HG02840 (cell line): ENCODE results near the gene RAD51D.
A peak's percentile ranks its signal among the peaks of the same experiment; 100 is the strongest.
"Not testable (repeated sequence)": the region's sequence is repeated elsewhere in the genome, so short reads cannot be mapped to it uniquely, and the experiment has no call there.

Experiments used
- ATAC-seq: cut with Tn5 transposase; IDR thresholded peaks from one replicate; pipeline ENCODE4 v1.9.1; 2021; ENCODE audit warnings: mild to moderate bottlenecking, moderate library complexity, moderate number of reproducible peaks; ENCODE audit not compliant: unreplicated experiment, low FRiP score

RAD51D gene

GRCh38 chr17:35142467-35142796 lies 22.8 kb upstream of the RAD51D start:
- ATAC-seq, result no peak

- ATAC-seq, result peak; percentile 86
These were observed 22.2 kb upstream of the RAD51D start, which contains the start of gene NLE1 for GRCh38 chr17:35141681-35142466. TSS of gene NLE1 (minus strand) at chr17:35142303. CDS start at chr17:35142275, 28 bp downstream.

GRCh38 chr17:35138218-35138617 lies 18.6 kb upstream of the RAD51D start:
- ATAC-seq, result no peak

DNA sequence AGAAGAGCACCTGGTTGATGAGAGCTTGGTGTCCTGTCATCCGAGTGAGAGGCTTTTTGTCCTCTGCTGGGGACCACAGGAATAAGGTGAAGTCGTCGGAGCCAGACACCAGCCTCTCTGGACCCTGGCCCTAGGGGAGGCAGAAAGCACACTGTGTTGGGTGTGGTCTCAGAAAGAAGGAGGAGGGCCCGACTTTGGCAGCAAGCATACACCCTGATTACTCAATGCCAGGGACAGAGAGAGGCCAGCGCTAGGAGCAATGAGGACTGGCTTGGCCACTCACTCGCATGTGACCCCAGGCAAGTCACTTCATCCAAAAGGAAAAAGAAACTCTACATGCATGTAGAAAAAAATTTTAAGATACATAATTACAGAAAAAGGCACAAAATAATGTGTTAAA lies 15.7 kb upstream of the RAD51D start:
- no peak for ATAC-seq

- no peak for ATAC-seq
These were observed 13.3 kb upstream of the RAD51D start for GRCh38 chr17:35132816-35133550.

GRCh38 chr17:35132099-35132498 lies 12.4 kb upstream of the RAD51D start:
- no peak for ATAC-seq

- ATAC-seq, result no peak
These were observed 10.7 kb upstream of the RAD51D start for GRCh38 chr17:35130392-35130791.

GRCh38 chr17:35129973-35130351 lies 10.3 kb upstream of the RAD51D start:
- no peak for ATAC-seq

GRCh38 chr17:35129154-35129972 lies 9.7 kb upstream of the RAD51D start:
- ATAC-seq, result no peak

GRCh38 chr17:35127751-35128514 lies 8.3 kb upstream of the RAD51D start:
- ATAC-seq, result no peak

DNA sequence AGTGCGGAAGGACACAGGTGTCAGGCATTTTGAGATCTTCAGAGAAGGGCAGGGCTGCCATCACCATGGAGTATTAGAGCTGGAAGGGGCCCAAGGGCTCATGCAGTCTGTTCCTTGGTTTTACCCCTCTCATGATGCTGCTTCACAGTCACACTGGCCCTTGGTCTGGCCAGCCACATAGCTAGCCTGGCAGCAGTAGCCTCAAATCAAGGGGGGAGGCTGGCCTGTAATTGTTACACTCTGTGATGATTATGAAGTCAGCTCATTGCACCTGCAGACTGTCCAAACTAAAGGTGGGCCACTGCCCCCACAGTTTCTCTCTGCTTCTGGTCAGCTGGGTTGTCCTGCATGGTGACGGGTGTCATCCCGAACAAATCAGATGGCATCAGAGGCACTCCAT lies 1.7 kb upstream of the RAD51D start, which contains the start of gene FNDC8:
TSS of gene FNDC8 (plus strand) at position 301 of the 400 bp plus-strand sequence. CDS start at position 380, 79 bp downstream.
- ATAC-seq, result no peak

- ATAC-seq, result no peak
These were observed 1.7 kb downstream of the RAD51D start for GRCh38 chr17:35117984-35118383.

GRCh38 chr17:35116845-35117244 lies 2.8 kb downstream of the RAD51D start:
- no peak for ATAC-seq

GRCh38 chr17:35110791-35111190 lies 8.9 kb downstream of the RAD51D start:
- not testable (repeated sequence) for ATAC-seq

- ATAC-seq, result no peak
These were observed 14.7 kb downstream of the RAD51D start for GRCh38 chr17:35104844-35105450.

- no peak for ATAC-seq
These were observed 16.4 kb downstream of the RAD51D start for GRCh38 chr17:35103271-35103670.

DNA sequence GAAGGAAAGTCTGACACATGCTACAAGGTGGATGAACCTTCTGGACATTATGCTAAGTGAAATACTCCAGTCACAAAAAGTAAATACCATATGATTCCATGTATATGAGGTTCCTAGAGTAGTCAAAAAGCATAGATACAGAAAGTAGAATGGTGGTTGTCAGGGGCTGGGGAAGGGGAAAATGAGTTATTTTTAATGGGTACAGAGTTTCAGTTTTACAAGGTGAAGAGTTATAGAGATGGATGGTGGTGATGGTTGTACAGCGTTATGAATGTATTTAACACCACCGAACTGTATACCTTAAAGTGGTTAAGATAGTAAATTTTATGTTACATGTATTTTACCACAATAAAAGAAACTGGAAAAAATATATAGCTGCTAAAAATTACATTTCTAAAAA lies 17.9 kb downstream of the RAD51D start:
- ATAC-seq, result no peak

- no peak for ATAC-seq
These were observed 18.6 kb downstream of the RAD51D start for GRCh38 chr17:35101036-35101435.

DNA sequence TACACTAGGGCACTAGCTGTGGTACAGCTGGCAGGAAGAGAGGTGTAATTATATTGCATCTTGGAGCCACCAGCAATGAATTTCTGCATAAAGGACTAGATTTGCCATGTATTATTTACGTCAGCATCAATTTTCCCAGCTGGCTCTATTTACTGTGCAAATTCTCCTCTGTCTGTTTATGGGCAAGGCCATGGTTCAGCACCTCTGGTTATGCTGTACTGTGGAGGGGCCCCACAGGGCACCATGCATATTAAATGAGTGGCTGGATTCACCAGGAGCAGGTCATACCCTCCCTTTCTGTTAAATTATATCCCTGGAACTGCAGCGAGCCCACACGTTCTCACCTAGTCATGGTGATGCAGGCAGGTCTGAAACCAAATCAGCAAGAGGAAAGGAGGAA lies 19.8 kb downstream of the RAD51D start:
- ATAC-seq, result no peak

DNA sequence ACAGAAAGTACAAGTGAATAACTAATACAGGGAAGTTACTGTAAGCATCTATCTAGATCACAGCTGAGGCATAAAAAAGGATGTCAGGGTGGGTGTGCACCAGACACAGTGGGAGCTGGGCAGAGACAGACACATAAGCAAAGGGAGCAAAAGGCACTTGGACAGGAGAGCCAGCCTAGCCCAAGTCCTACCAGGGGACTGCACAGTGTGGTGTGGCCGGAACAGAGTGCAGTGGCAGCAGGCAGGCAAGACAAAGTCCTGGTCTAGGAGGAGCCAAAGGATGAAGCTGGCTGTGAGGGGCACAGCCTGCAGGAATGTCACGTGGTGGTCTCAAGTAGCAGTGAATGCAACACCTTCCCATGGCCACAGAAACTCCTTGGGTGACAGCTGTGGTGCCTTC lies 21.9 kb downstream of the RAD51D start:
- ATAC-seq, result no peak
